SK-N-SH (cell line): ENCODE data around the gene ZC3H12C. TPM values are rescaled to one million over a fixed set of nuclear protein-coding genes. Genes with fewer than 3 reads are reported as not detected.

ENCODE experiments used
- CTCF ChIA-PET: fragments of 300-600, 350-600 bp; formaldehyde crosslinking; extraction: SDS; loops from one replicate; lab custom pipeline; 2021; lab: Yijun Ruan, JAX
- POLR2A ChIA-PET: fragments of 350-600 bp; sonication (Branson Sonifier 250); formaldehyde crosslinking; extraction: SDS; loops from one replicate; lab custom pipeline; 2020; ENCODE audit warnings: antibody characterized with exemption, inconsistent platforms; lab: Yijun Ruan, JAX
- DNase-seq: peaks from one replicate; pipeline ENCODE4 v3.0.0; 2012
- H2AFZ ChIP-seq: fragments of 200-600 bp; sonication (generic); 2 replicates; pipeline ENCODE4 v1.8.1; 2016; ENCODE audit warnings: antibody characterized with exemption, mild to moderate bottlenecking, low read depth
- H3F3A ChIP-seq: fragments of 200-600 bp; sonication (generic); replicated peaks from 2 replicates; pipeline ENCODE3; 2016; ENCODE audit warnings: antibody characterized with exemption, mild to moderate bottlenecking; ENCODE audit not compliant: insufficient read depth
- H3K27ac ChIP-seq, 2 experiments: fragments of 200-500 bp in 1 of 2; fragments of 200-600 bp in 1 of 2; sonication (Bioruptor generic) in 1 of 2; sonication (generic), shearing (Covaris generic) in 1 of 2; 2 replicates each; pipeline versions ENCODE4 v1.5.1 to v1.6.1; 2014 to 2016; ENCODE audit warnings: low read depth in 2 of 2, inconsistent platforms in 1 of 2, low read length in 1 of 2, mild to moderate bottlenecking in 1 of 2, mixed read lengths in 1 of 2
- H3K27me3 ChIP-seq: fragments of 200-600 bp; sonication (generic), shearing (Covaris generic); 2 replicates; pipeline ENCODE4 v1.6.1; 2016; ENCODE audit warnings: mixed run types; ENCODE audit not compliant: insufficient read depth
- H3K36me3 ChIP-seq, 2 experiments: fragments of 200-500 bp in 1 of 2; fragments of 200-600 bp in 1 of 2; sonication (Bioruptor generic) in 1 of 2; sonication (generic) in 1 of 2; replicated peaks in 1 of 2; 2 replicates each; pipeline versions ENCODE3 to v1.5.1; 2014 to 2016; ENCODE audit warnings: low read length in 1 of 2, mild to moderate bottlenecking in 1 of 2; ENCODE audit not compliant: insufficient read depth in 2 of 2, control insufficient read depth in 1 of 2
- H3K4me1 ChIP-seq, 2 experiments: fragments of 200-500 bp in 1 of 2; fragments of 200-600 bp in 1 of 2; sonication (Bioruptor generic) in 1 of 2; sonication (generic), shearing (Covaris generic) in 1 of 2; 2 replicates each; pipeline versions ENCODE4 v1.5.1 to v1.6.1; 2014 to 2016; ENCODE audit warnings: low read depth in 1 of 2, low read length in 1 of 2, mixed run types in 1 of 2; ENCODE audit not compliant: insufficient read depth in 2 of 2, control insufficient read depth in 1 of 2
- H3K4me2 ChIP-seq: fragments of 200-600 bp; sonication (generic), shearing (Covaris generic); 2 replicates; pipeline ENCODE4 v1.6.1; 2017; ENCODE audit warnings: mixed run types
- H3K4me3 ChIP-seq, 2 experiments: fragments of 200-500 bp in 1 of 2; fragments of 200-600 bp in 1 of 2; sonication (Bioruptor generic) in 1 of 2; sonication (generic), shearing (Covaris generic) in 1 of 2; 2 replicates each; pipeline versions ENCODE4 v1.5.1 to v1.8.1; 2014 to 2016; ENCODE audit warnings: low read depth in 2 of 2, inconsistent platforms in 1 of 2, low read length in 1 of 2, mild to moderate bottlenecking in 1 of 2, mixed read lengths in 1 of 2, moderate library complexity in 1 of 2
- H3K79me2 ChIP-seq: fragments of 200-600 bp; sonication (generic); 2 replicates; pipeline ENCODE4 v1.8.1; 2017; ENCODE audit warnings: mild to moderate bottlenecking; ENCODE audit not compliant: insufficient read depth
- H3K9ac ChIP-seq: fragments of 200-600 bp; sonication (generic); 2 replicates; pipeline ENCODE4 v1.6.1; 2017; ENCODE audit warnings: mixed run types
- H3K9me2 ChIP-seq: fragments of 200-600 bp; sonication (generic); 2 replicates; pipeline ENCODE4 v1.6.1; 2017; ENCODE audit warnings: mixed run types
- H3K9me3 ChIP-seq: fragments of 200-600 bp; sonication (generic); 2 replicates; pipeline ENCODE4 v1.6.1; 2017; ENCODE audit warnings: mixed run types, mild to moderate bottlenecking, moderate library complexity
- H4K20me1 ChIP-seq: fragments of 200-600 bp; sonication (generic); 2 replicates; pipeline ENCODE4 v1.6.1; 2017; ENCODE audit warnings: mild to moderate bottlenecking, mixed run types; ENCODE audit not compliant: insufficient read depth
- EP300 ChIP-seq, 2 experiments: IDR thresholded peaks; 2 replicates each; pipeline versions ENCODE4 v1.4.0 to v1.6.1; 2012; ENCODE audit warnings: borderline replicate concordance in 1 of 2, low read depth in 1 of 2, low read length in 1 of 2
- FOXM1 ChIP-seq: IDR thresholded peaks from 2 replicates; pipeline ENCODE4 v1.4.0; 2012; ENCODE audit warnings: low read depth, mild to moderate bottlenecking
- GABPA ChIP-seq: IDR thresholded peaks from 2 replicates; pipeline ENCODE4 v1.4.0; 2012; ENCODE audit warnings: low read depth, mild to moderate bottlenecking
- MEF2A ChIP-seq: IDR thresholded peaks from 2 replicates; pipeline ENCODE4 v1.4.0; 2012; ENCODE audit warnings: low read depth, borderline replicate concordance
- MXI1 ChIP-seq: IDR thresholded peaks from 2 replicates; pipeline ENCODE4 v1.6.1; 2012; ENCODE audit warnings: mild to moderate bottlenecking, low read depth, low read length, improper control_type of control experiment
- NFIC ChIP-seq: IDR thresholded peaks from 2 replicates; pipeline ENCODE4 v1.4.0; 2012; ENCODE audit warnings: borderline replicate concordance
- POLR2AphosphoS5 ChIP-seq: IDR thresholded peaks from 2 replicates; pipeline ENCODE4 v1.6.1; 2012; ENCODE audit warnings: low read depth, low read length
- RAD21 ChIP-seq: IDR thresholded peaks from 2 replicates; pipeline ENCODE4 v1.6.1; 2012; ENCODE audit warnings: mild to moderate bottlenecking, low read length
- TEAD4 ChIP-seq: IDR thresholded peaks from 2 replicates; pipeline ENCODE4 v1.4.0; 2012; ENCODE audit warnings: mild to moderate bottlenecking, borderline replicate concordance; ENCODE audit not compliant: insufficient read depth
- WGBS: methylation state at CpG from one replicate; pipeline ENCODE4 v1.1.6; 2017; ENCODE audit warnings: low lambda C conversion rate; 5-methylcytosine and 5-hydroxymethylcytosine counted together
- polyA plus RNA-seq, 3 experiments: library from polyadenylated mRNA; depleted of rRNA; stranded (reverse); fragments of >200 nt; gene quantifications; 2 replicates each; pipeline ENCODE4 v1.2.3, GENCODE V29; 2012
- TF ChIP-seq, protein P1 (sequence below): IDR thresholded peaks from 2 replicates; pipeline ENCODE4 v1.4.0; 2012; ENCODE audit warnings: low read depth, borderline replicate concordance
- TF ChIP-seq, protein P2 (sequence below): IDR thresholded peaks from 2 replicates; pipeline ENCODE4 v1.4.0; 2012; ENCODE audit warnings: low read depth, borderline replicate concordance
- TF ChIP-seq, protein P3 (sequence below): IDR thresholded peaks from 2 replicates; pipeline ENCODE4 v1.4.0; 2012; ENCODE audit warnings: low read depth
- TF ChIP-seq, protein P4 (sequence below): IDR thresholded peaks from 2 replicates; pipeline ENCODE4; 2012
- TF ChIP-seq, protein P5 (sequence below): fragments of 150-350 bp; IDR thresholded peaks from 2 replicates; pipeline ENCODE4 v1.6.1; 2016; ENCODE audit warnings: mild to moderate bottlenecking, low read depth, low read length

Gene ZC3H12C
- polyA plus RNA-seq, 1 of the 3 experiments (the other 2 are of a cell fraction), result 2.8 TPM

DNA sequence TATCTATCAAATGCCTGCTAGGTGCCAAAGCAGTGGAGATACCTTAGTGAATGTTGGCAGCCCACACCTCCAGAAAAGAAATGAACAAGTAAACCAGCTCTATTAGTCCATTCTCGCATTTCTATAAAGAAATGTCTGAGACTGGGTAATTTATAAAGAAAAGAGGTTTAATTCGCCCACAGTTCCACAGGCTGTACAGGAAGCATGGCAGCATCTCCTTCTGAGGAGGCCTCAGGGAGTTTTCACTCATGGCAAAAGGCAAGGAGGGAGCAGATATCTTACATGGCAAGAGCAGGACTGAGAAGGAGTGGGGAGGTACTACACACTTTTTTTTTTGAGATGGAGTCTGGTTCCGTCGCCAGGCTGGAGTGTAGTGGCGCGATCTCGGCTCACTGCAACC is 18.7 kb upstream of the ZC3H12C start:
- 86% methylated on average over 2 of the region's 7 CpGs for WGBS
- Histone ChIP-seq H3K79me2 (no peaks in the 10 kb centered on the region), H3F3A (peaks cover 7% of the 10 kb centered on the region), H3K9ac (no peak overlapping the region), H4K20me1 (no peaks in the 10 kb centered on the region), H3K36me3 (no peaks in the 10 kb centered on the region), H2AFZ (no peak overlapping the region), H3K4me1 (peaks cover 3 to 21% of the 10 kb centered on the region in 2 experiments; a peak in 3 of 4 replicates), H3K4me3 (no peak overlapping the region), H3K9me3 (no peaks in the 10 kb centered on the region), H3K27ac (no peak overlapping the region), H3K9me2 (no peaks in the 10 kb centered on the region), H3K4me2 (no peak overlapping the region), H3K27me3 (no peaks in the 10 kb centered on the region)
- CTCF ChIA-PET, result no interaction called here
- DNase-seq, result no peak
- POLR2A ChIA-PET, result no interaction called here
- no peak for TF ChIP-seq POLR2AphosphoS5
- TF ChIP-seq, protein P1, sequence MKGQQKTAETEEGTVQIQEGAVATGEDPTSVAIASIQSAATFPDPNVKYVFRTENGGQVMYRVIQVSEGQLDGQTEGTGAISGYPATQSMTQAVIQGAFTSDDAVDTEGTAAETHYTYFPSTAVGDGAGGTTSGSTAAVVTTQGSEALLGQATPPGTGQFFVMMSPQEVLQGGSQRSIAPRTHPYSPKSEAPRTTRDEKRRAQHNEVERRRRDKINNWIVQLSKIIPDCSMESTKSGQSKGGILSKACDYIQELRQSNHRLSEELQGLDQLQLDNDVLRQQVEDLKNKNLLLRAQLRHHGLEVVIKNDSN, result no peak

DNA sequence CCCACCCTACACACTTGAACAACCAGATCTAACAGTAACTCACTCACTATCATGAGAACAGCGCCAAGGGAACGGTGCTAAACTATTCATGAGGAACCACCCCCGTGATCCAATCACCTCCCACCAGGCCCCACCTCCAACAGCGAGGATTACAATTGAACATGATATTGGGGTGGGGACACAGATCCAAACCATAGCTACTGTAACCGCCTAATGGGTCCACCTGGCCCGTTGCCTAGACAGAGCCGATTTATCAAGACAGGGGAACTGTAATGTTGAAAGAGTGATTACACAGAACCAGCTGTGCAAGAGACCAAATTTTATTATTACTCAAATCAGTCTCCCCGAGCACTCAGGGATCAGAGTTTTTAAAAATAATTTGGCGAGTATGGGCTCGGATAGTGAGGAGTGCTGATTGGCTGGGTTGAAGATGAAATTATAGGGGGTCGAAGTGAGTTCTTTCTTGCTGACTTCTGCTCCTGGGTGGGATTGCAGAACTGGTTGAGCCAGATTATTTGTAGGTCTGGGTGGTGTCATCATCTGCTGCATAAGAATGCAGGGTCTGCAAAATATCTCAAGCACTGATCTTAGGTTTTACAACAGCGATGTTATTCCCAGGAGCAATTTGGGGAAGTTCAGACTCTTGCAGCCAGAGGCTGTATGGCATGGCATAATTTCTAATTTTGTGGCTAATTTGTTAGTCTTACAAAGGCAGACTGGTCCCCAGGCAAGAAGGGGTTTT is 17.9 kb upstream of the ZC3H12C start:
- WGBS, result 84% methylated on average over 12 of the region's 12 CpGs

DNA sequence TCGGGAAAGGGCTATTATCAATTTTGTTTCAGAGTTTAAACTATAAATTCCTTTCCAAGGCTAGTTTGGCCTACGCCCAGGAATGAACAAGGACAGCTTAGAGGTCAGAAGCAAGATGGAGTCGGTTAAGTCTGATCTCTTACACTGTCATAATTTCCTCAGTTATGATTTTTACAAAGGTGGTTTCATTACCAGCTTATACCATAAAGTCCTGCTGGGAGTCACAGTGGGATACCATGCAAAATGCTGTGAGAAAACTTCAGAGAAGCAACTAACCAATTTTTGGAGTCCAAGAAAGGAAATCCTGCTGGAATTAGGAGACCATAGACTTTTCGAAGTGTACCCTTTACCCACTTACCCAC is 17.4 kb upstream of the ZC3H12C start:
- DNase-seq, result no peak
- 85% methylated on average over 4 of the region's 4 CpGs for WGBS
- Histone ChIP-seq H3K79me2 (no peaks in the 10 kb centered on the region), H3K27me3 (no peaks in the 10 kb centered on the region), H3K36me3 (no peaks in the 10 kb centered on the region), H3K9ac (no peak overlapping the region), H3F3A (peaks cover 7% of the 10 kb centered on the region), H3K4me1 (peaks cover 0 to 21% of the 10 kb centered on the region in 2 experiments; a peak in 1 of 4 replicates), H3K9me3 (no peaks in the 10 kb centered on the region), H3K4me3 (no peak overlapping the region), H3K9me2 (no peaks in the 10 kb centered on the region), H3K27ac (no peak overlapping the region), H3K4me2 (no peak overlapping the region), H4K20me1 (no peaks in the 10 kb centered on the region), H2AFZ (no peak overlapping the region)
- CTCF ChIA-PET, result no interaction called here
- POLR2A ChIA-PET, result no interaction called here
- TF ChIP-seq GABPA, result no peak
- TF ChIP-seq, protein P2, sequence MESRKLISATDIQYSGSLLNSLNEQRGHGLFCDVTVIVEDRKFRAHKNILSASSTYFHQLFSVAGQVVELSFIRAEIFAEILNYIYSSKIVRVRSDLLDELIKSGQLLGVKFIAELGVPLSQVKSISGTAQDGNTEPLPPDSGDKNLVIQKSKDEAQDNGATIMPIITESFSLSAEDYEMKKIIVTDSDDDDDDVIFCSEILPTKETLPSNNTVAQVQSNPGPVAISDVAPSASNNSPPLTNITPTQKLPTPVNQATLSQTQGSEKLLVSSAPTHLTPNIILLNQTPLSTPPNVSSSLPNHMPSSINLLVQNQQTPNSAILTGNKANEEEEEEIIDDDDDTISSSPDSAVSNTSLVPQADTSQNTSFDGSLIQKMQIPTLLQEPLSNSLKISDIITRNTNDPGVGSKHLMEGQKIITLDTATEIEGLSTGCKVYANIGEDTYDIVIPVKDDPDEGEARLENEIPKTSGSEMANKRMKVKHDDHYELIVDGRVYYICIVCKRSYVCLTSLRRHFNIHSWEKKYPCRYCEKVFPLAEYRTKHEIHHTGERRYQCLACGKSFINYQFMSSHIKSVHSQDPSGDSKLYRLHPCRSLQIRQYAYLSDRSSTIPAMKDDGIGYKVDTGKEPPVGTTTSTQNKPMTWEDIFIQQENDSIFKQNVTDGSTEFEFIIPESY, result no peak
- no peak for TF ChIP-seq POLR2AphosphoS5
- TF ChIP-seq NFIC, result no peak
- TF ChIP-seq TEAD4, result no peak
- TF ChIP-seq, protein P3, sequence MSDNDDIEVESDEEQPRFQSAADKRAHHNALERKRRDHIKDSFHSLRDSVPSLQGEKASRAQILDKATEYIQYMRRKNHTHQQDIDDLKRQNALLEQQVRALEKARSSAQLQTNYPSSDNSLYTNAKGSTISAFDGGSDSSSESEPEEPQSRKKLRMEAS, result no peak
- TF ChIP-seq, protein P1, result no peak
- TF ChIP-seq, protein P4, sequence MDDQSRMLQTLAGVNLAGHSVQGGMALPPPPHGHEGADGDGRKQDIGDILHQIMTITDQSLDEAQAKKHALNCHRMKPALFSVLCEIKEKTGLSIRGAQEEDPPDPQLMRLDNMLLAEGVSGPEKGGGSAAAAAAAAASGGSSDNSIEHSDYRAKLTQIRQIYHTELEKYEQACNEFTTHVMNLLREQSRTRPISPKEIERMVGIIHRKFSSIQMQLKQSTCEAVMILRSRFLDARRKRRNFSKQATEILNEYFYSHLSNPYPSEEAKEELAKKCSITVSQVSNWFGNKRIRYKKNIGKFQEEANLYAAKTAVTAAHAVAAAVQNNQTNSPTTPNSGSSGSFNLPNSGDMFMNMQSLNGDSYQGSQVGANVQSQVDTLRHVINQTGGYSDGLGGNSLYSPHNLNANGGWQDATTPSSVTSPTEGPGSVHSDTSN, result no peak

More for the DNA sequence above, 17.9 kb upstream of the ZC3H12C start:
- ChIA-PET POLR2A (no interaction called here), CTCF (no interaction called here)
- Histone ChIP-seq H3K4me3 (no peak overlapping the region), H3K27ac (no peak overlapping the region), H3K9me3 (no peaks in the 10 kb centered on the region), H3K79me2 (no peaks in the 10 kb centered on the region), H3K36me3 (no peaks in the 10 kb centered on the region), H3F3A (peaks cover 7% of the 10 kb centered on the region), H2AFZ (no peak overlapping the region), H4K20me1 (no peaks in the 10 kb centered on the region), H3K4me2 (no peak overlapping the region), H3K9ac (no peak overlapping the region), H3K27me3 (no peaks in the 10 kb centered on the region), H3K4me1 (peaks cover under 1 to 21% of the 10 kb centered on the region in 2 experiments; a peak in 2 of 4 replicates), H3K9me2 (no peaks in the 10 kb centered on the region)
- DNase-seq, result no peak
- TF ChIP-seq FOXM1 (no peak), RAD21 (no peak), GABPA (no peak), EP300 (IDR thresholded peaks at IDR 0.05; ENCODE audit: borderline replicate concordance in 1 of 2, low read depth in 1 of 2, low read length in 1 of 2) (no peak), NFIC (no peak), MEF2A (no peak), MXI1 (no peak)
- TF ChIP-seq, protein P3, result no peak
- TF ChIP-seq, protein P5, sequence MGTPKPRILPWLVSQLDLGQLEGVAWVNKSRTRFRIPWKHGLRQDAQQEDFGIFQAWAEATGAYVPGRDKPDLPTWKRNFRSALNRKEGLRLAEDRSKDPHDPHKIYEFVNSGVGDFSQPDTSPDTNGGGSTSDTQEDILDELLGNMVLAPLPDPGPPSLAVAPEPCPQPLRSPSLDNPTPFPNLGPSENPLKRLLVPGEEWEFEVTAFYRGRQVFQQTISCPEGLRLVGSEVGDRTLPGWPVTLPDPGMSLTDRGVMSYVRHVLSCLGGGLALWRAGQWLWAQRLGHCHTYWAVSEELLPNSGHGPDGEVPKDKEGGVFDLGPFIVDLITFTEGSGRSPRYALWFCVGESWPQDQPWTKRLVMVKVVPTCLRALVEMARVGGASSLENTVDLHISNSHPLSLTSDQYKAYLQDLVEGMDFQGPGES, result no peak
